Measurements from ENCODE around the gene NCOR1.
"Not testable (repeated sequence)": the region's sequence is repeated elsewhere in the genome, so short reads cannot be mapped to it uniquely, and the experiment has no call there.

The NCOR1 gene

DNA sequence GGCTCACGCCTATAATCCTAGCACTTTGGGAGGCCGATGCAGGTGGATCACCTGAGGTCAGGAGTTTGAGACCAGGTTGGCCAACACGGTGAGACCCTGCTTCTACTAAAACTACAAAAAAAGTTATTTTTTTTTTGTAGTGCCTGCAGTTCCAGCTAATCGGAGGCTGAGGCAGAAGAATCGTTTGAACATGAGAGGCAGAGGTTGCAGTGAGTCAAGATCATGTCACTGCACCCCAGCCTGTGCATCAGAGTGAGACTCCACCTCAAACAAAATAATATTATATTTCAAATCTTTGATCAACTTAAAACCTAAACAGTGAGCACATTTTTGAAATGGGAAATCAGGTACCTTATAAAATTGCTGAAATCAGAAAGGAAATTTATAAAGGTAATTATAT lies 36.5 kb downstream of the NCOR1 start:
- no peak for DNase-seq
- Histone ChIP-seq H2AK5ac (ENCODE audit: low read length, severe bottlenecking) (no peak overlapping the region), H4K8ac (ENCODE audit: low read length) (no peak overlapping the region), H3K4me1 (ENCODE audit: control insufficient read depth, insufficient read depth, low read depth, low read length) (no peaks in the 10 kb centered on the region), H3K9me3 (ENCODE audit: control insufficient read depth, low read length) (peaks cover 2% of the 10 kb centered on the region), H3K4ac (ENCODE audit: low read depth in 1 of 2, low read length in 2 of 2) (no peak overlapping the region), H3K14ac (ENCODE audit: low read length in 2 of 2) (no peak overlapping the region), H3K4me3 (ENCODE audit: insufficient read depth in 1 of 2, low read depth in 1 of 2, low read length in 2 of 2) (no peak overlapping the region), H3K27ac (ENCODE audit: low read length, poor library complexity, severe bottlenecking) (no peak overlapping the region), H2BK5ac (ENCODE audit: low read depth, low read length, poor library complexity, severe bottlenecking) (no peak overlapping the region), H2BK12ac (ENCODE audit: low read length in 2 of 2) (no peak overlapping the region), H3K27me3 (ENCODE audit: control insufficient read depth in 1 of 2, insufficient read depth in 1 of 2, low read length in 2 of 2) (no peaks in the 10 kb centered on the region), H3K23ac (ENCODE audit: low read length in 2 of 2) (no peak overlapping the region), H4K91ac (ENCODE audit: low read length) (no peak overlapping the region), H3K18ac (ENCODE audit: low read depth in 1 of 2, low read length in 2 of 2) (no peak overlapping the region), H3K9ac (ENCODE audit: low read length) (no peak overlapping the region), H3K79me1 (replicated peaks; ENCODE audit: low read length, poor library complexity, severe bottlenecking) (peaks cover 6% of the 10 kb centered on the region), H3K36me3 (ENCODE audit: control insufficient read depth in 1 of 2, insufficient read depth in 2 of 2, low read depth in 1 of 2, low read length in 2 of 2) (peaks cover 3 to 13% of the 10 kb centered on the region in 2 experiments), H3K4me2 (ENCODE audit: low read length, poor library complexity, severe bottlenecking) (no peak overlapping the region), H2BK120ac (ENCODE audit: low read depth, low read length) (no peak overlapping the region), H2AFZ (ENCODE audit: low read depth, low read length) (no peak overlapping the region), H2BK15ac (ENCODE audit: low read depth, poor library complexity, severe bottlenecking) (no peak overlapping the region)
- WGBS, result 93% methylated on average over 3 of the region's 5 CpGs

DNA sequence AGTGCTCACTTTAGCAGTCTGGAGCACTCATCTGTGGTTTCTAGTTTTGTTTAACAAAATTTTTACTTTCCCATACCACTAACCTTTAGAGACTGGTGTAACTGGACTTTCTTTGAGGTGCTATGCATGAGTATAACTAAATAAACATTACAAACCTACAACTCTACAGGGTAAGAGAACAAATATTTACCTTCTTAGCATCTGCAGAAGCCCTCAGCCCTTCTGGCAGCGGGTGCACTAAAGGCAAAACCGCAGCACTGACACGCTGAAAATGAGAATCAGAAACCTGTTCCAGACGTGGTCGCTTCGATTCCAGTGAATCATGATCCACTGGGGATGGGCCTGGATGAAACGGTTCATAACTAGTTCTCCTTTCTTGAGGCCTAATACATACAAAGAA lies 43.7 kb downstream of the NCOR1 start:
- Histone ChIP-seq H3K79me1 (replicated peaks; ENCODE audit: low read length, poor library complexity, severe bottlenecking) (peaks cover 7% of the 10 kb centered on the region), H3K4me2 (ENCODE audit: low read length, poor library complexity, severe bottlenecking) (no peak overlapping the region), H2BK15ac (ENCODE audit: low read depth, poor library complexity, severe bottlenecking) (no peak overlapping the region), H3K9ac (ENCODE audit: low read length) (no peak overlapping the region), H4K8ac (ENCODE audit: low read length) (no peak overlapping the region), H3K36me3 (ENCODE audit: control insufficient read depth in 1 of 2, insufficient read depth in 2 of 2, low read depth in 1 of 2, low read length in 2 of 2) (peaks cover 6 to 32% of the 10 kb centered on the region in 2 experiments), H2AFZ (ENCODE audit: low read depth, low read length) (no peak overlapping the region), H3K18ac (ENCODE audit: low read depth in 1 of 2, low read length in 2 of 2) (no peak overlapping the region), H3K23ac (ENCODE audit: low read length in 2 of 2) (no peak overlapping the region), H3K14ac (ENCODE audit: low read length in 2 of 2) (peak overlapping the region in 1 of 2 experiments; percentile 11), H3K9me3 (ENCODE audit: control insufficient read depth, low read length) (no peaks in the 10 kb centered on the region), H3K4ac (ENCODE audit: low read depth in 1 of 2, low read length in 2 of 2) (no peak overlapping the region), H2BK12ac (ENCODE audit: low read length in 2 of 2) (no peak overlapping the region), H2AK5ac (ENCODE audit: low read length, severe bottlenecking) (no peak overlapping the region), H3K27me3 (ENCODE audit: control insufficient read depth in 1 of 2, insufficient read depth in 1 of 2, low read length in 2 of 2) (no peaks in the 10 kb centered on the region), H2BK120ac (ENCODE audit: low read depth, low read length) (no peak overlapping the region), H3K27ac (ENCODE audit: low read length, poor library complexity, severe bottlenecking) (peak overlapping the region; percentile 47), H4K91ac (ENCODE audit: low read length) (no peak overlapping the region), H3K4me1 (ENCODE audit: control insufficient read depth, insufficient read depth, low read depth, low read length) (no peaks in the 10 kb centered on the region), H2BK5ac (ENCODE audit: low read depth, low read length, poor library complexity, severe bottlenecking) (no peak overlapping the region), H3K4me3 (ENCODE audit: insufficient read depth in 1 of 2, low read depth in 1 of 2, low read length in 2 of 2) (no peak overlapping the region)
- DNase-seq, result no peak
- WGBS, result 94% methylated on average over 6 of the region's 7 CpGs

DNA sequence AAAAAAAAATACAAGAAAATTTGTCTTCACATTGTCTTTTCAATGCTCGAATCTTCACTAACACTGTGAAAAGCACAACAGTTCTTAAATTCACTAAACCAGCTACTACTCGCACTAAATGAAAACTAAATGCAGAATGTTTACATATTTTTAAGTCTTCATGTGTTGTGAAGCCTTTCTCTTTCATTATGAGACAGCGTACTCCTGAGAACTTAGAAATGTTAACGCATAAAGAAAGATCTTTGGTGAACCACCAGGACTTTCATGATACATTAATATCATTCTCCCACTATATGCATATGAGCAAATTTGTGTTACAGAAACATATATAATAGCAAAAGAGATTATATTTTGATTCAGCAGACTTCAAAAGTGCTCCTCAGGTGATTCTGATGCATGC lies 48.6 kb downstream of the NCOR1 start:
- H3K18ac ChIP-seq (ENCODE audit: low read depth in 1 of 2, low read length in 2 of 2); H3K4me2 ChIP-seq (ENCODE audit: low read length, poor library complexity, severe bottlenecking); H2AFZ ChIP-seq (ENCODE audit: low read depth, low read length); H3K4me3 ChIP-seq (ENCODE audit: insufficient read depth in 1 of 2, low read depth in 1 of 2, low read length in 2 of 2); DNase-seq; H4K91ac ChIP-seq (ENCODE audit: low read length); H3K27ac ChIP-seq (ENCODE audit: low read length, poor library complexity, severe bottlenecking); H3K14ac ChIP-seq (ENCODE audit: low read length in 2 of 2); H3K27me3 ChIP-seq (ENCODE audit: control insufficient read depth in 1 of 2, insufficient read depth in 1 of 2, low read length in 2 of 2); H3K4me1 ChIP-seq (ENCODE audit: control insufficient read depth, insufficient read depth, low read depth, low read length); H2BK5ac ChIP-seq (ENCODE audit: low read depth, low read length, poor library complexity, severe bottlenecking); H2BK12ac ChIP-seq (ENCODE audit: low read length in 2 of 2); H2BK15ac ChIP-seq (ENCODE audit: low read depth, poor library complexity, severe bottlenecking); H3K23ac ChIP-seq (ENCODE audit: low read length in 2 of 2); H2BK120ac ChIP-seq (ENCODE audit: low read depth, low read length); H3K9ac ChIP-seq (ENCODE audit: low read length); H2AK5ac ChIP-seq (ENCODE audit: low read length, severe bottlenecking); H4K8ac ChIP-seq (ENCODE audit: low read length); H3K79me1 ChIP-seq (replicated peaks; ENCODE audit: low read length, poor library complexity, severe bottlenecking); H3K4ac ChIP-seq (ENCODE audit: low read depth in 1 of 2, low read length in 2 of 2); H3K9me3 ChIP-seq (ENCODE audit: control insufficient read depth, low read length): not testable (repeated sequence)
- WGBS, result 92% methylated on average over 2 of the region's 4 CpGs
- peaks cover 3 to 25% of the 10 kb centered on the region in 2 experiments for H3K36me3 ChIP-seq (ENCODE audit: control insufficient read depth in 1 of 2, insufficient read depth in 2 of 2, low read depth in 1 of 2, low read length in 2 of 2)

DNA sequence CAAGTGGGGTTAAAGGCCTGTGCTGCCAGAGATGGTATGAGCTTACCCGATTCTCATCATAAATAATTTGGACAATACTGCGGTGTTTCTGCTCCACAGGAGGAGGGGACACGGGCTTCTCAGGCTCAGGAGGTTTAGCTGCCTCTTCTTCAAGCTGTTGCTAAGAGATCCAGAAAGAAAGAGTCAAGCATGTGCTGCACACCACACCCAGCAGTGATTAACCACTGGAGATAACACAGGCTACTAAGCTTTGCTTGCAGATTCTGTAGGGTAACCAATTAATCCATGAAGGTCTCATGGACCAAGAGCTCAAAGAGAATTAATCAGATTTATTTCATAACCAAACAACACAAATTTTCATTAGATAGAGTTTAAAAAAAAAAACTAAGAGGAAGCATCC lies 56.6 kb downstream of the NCOR1 start:
- Histone ChIP-seq H3K18ac (ENCODE audit: low read depth in 1 of 2, low read length in 2 of 2) (no peak overlapping the region), H3K9ac (ENCODE audit: low read length) (no peak overlapping the region), H2BK5ac (ENCODE audit: low read depth, low read length, poor library complexity, severe bottlenecking) (no peak overlapping the region), H3K27ac (ENCODE audit: low read length, poor library complexity, severe bottlenecking) (no peak overlapping the region), H2AFZ (ENCODE audit: low read depth, low read length) (no peak overlapping the region), H3K23ac (ENCODE audit: low read length in 2 of 2) (no peak overlapping the region), H3K4me3 (ENCODE audit: insufficient read depth in 1 of 2, low read depth in 1 of 2, low read length in 2 of 2) (no peak overlapping the region), H3K4me1 (ENCODE audit: control insufficient read depth, insufficient read depth, low read depth, low read length) (no peaks in the 10 kb centered on the region), H3K9me3 (ENCODE audit: control insufficient read depth, low read length) (no peaks in the 10 kb centered on the region), H2BK120ac (ENCODE audit: low read depth, low read length) (no peak overlapping the region), H3K27me3 (ENCODE audit: control insufficient read depth in 1 of 2, insufficient read depth in 1 of 2, low read length in 2 of 2) (no peaks in the 10 kb centered on the region), H3K36me3 (ENCODE audit: control insufficient read depth in 1 of 2, insufficient read depth in 2 of 2, low read depth in 1 of 2, low read length in 2 of 2) (peaks cover 15 to 47% of the 10 kb centered on the region in 2 experiments), H2BK15ac (ENCODE audit: low read depth, poor library complexity, severe bottlenecking) (no peak overlapping the region), H3K4ac (ENCODE audit: low read depth in 1 of 2, low read length in 2 of 2) (no peak overlapping the region), H2AK5ac (ENCODE audit: low read length, severe bottlenecking) (no peak overlapping the region), H2BK12ac (ENCODE audit: low read length in 2 of 2) (no peak overlapping the region), H3K14ac (ENCODE audit: low read length in 2 of 2) (no peak overlapping the region), H4K91ac (ENCODE audit: low read length) (no peak overlapping the region), H3K4me2 (ENCODE audit: low read length, poor library complexity, severe bottlenecking) (no peak overlapping the region), H4K8ac (ENCODE audit: low read length) (no peak overlapping the region), H3K79me1 (replicated peaks; ENCODE audit: low read length, poor library complexity, severe bottlenecking) (peaks cover 25% of the 10 kb centered on the region)
- no peak for DNase-seq
- WGBS, result 96% methylated on average over 3 of the region's 3 CpGs

All from mesenchymal stem cell (in vitro differentiated cells and primary cell).